ENCODE data around the gene RAP1GDS1. TPM values are rescaled to one million over a fixed set of nuclear protein-coding genes. Genes with fewer than 3 reads are reported as not detected.
"Not testable (repeated sequence)": the region's sequence is repeated elsewhere in the genome, so short reads cannot be mapped to it uniquely, and the experiment has no call there.

Gene RAP1GDS1
- total RNA-seq, 1 experiment from 2014 or later, result 16.3 TPM

- DNase-seq (ENCODE audit: low read depth); in situ Hi-C loops (cut with HindIII; ENCODE audit: low pct_unique_long_range_greater_than_20kb, low sequenced_read_pairs): not testable (repeated sequence)
Measured at GRCh38 chr4:98329879-98330640, 68.9 kb downstream of the RAP1GDS1 start.

GRCh38 chr4:98332017-98332416 lies 70.8 kb downstream of the RAP1GDS1 start:
- in situ Hi-C loops (cut with HindIII; ENCODE audit: low pct_unique_long_range_greater_than_20kb, low sequenced_read_pairs), result no loop called here

DNA sequence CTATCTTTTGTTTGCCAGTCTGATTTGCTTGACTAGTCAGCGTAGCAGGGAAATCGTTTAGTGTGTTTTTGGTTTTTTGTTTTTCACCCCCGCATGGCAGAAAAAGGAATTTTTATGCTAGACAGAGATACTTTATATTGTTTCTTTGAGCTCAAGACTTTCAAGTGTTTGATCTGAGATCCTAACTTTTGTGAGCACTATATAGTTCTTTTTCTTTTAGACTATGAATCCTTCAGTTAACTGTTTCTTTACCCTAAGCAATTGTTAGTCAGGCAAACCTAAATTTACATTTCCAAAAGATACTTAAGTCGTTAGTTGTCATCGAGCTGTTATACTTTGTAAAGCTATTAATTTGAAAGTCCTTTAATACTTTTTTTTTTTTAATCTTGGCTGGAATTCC lies 73.3 kb downstream of the RAP1GDS1 start:
- in situ Hi-C loops (cut with HindIII; ENCODE audit: low pct_unique_long_range_greater_than_20kb, low sequenced_read_pairs), result no loop called here
- DNase-seq (ENCODE audit: low read depth), result no peak

More at GRCh38 chr4:98332017-98332416, 70.8 kb downstream of the RAP1GDS1 start:
- no peak for DNase-seq (ENCODE audit: low read depth)

DNA sequence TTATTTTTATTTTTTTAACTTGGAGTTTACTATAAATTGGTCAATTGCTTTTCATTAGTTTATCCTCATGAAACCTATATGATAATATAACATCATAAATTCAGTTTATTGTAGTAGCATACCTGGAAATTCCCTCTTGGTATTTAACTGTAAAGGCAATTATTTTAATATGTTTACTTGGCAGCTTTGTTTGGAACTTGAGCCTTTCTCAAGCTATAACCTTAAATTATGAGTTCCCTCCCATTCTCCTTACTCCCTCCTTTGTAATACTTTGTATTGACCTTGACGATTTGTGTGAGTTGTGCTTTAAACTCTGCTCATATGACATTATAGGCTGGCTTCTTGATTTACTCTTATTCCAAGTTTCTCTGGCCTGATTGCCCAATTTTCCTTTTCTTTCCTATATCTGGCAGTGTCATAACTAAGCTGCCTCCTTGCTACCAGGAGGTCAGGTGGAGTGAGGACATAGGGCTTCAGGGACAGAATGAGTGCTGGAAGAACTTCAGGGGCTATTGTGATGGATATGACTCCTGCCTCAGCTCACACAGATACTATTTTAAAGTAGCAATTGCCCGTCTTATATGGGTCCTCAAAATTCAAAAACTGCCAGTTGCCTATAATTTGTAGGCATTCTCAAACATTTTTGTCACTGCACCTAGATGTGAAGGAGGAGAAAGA lies 77.7 kb downstream of the RAP1GDS1 start:
- no peak for DNase-seq (ENCODE audit: low read depth)
- in situ Hi-C loops (cut with HindIII; ENCODE audit: low pct_unique_long_range_greater_than_20kb, low sequenced_read_pairs), result no loop called here

GRCh38 chr4:98341309-98341708 lies 80.1 kb downstream of the RAP1GDS1 start:
- in situ Hi-C loops (cut with HindIII; ENCODE audit: low pct_unique_long_range_greater_than_20kb, low sequenced_read_pairs), result no loop called here

DNA sequence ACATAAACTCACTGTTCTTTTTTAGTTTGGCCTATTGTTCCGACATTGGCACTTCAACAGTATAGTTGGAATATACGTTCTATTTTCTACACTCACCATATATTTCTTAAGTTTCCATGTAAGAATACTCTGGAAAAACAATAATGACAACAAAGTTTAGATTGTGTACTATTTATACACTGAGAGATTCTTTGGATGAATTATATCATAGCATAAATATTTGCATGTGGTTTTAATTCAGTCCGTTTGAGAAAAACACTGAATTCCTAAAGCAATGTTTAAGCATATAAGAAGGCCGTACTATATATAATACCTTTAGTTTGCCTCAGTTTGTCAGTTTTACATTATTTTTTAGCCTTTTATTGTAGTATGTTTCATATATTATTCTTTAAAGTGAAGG lies 82.4 kb downstream of the RAP1GDS1 start:
- in situ Hi-C loops (cut with HindIII; ENCODE audit: low pct_unique_long_range_greater_than_20kb, low sequenced_read_pairs), result no loop called here
- DNase-seq (ENCODE audit: low read depth), result no peak

More at GRCh38 chr4:98341309-98341708, 80.1 kb downstream of the RAP1GDS1 start:
- DNase-seq (ENCODE audit: low read depth), result peak; percentile 61

- in situ Hi-C loops (cut with HindIII; ENCODE audit: low pct_unique_long_range_greater_than_20kb, low sequenced_read_pairs), result no loop called here
- DNase-seq (ENCODE audit: low read depth), result no peak
Measured at GRCh38 chr4:98345838-98346237, 84.7 kb downstream of the RAP1GDS1 start.

- no peak for DNase-seq (ENCODE audit: low read depth)
- in situ Hi-C loops (cut with HindIII; ENCODE audit: low pct_unique_long_range_greater_than_20kb, low sequenced_read_pairs), result no loop called here
Measured at GRCh38 chr4:98352396-98352795, 91.2 kb downstream of the RAP1GDS1 start.

- no peak for DNase-seq (ENCODE audit: low read depth)
- in situ Hi-C loops (cut with HindIII; ENCODE audit: low pct_unique_long_range_greater_than_20kb, low sequenced_read_pairs), result no loop called here
Measured at GRCh38 chr4:98352940-98353339, 91.8 kb downstream of the RAP1GDS1 start.

DNA sequence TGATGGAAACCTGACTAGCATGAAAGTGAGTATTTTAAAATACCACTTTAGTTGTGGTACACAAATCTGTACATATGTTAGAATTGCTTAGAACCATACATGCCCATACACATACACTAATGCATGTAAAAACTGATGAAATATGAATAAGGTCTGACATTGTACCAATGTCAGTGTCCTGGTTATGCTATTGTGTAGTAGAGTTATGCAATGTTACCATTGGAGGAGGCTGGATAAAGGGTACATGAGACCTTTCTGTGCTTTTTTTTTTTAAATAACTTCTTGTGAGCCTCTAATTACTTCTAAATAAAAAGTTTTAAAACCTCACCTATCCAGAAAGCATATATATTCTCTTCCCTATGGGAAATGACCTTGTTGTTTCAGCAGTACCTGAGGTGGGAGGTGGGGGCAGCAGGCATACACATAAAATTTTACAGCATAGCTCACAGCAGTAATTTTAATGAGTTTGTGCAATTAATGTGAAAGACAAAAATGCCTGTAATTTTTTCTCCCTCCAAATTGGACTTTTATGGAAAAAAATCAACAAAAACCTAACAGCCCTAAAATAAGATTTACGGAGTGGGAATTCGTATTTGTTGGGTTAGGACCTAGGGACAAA lies 97.6 kb downstream of the RAP1GDS1 start:
- in situ Hi-C loops (cut with HindIII; ENCODE audit: low pct_unique_long_range_greater_than_20kb, low sequenced_read_pairs), result no loop called here
- no peak for DNase-seq (ENCODE audit: low read depth)

- no peak for DNase-seq (ENCODE audit: low read depth)
- in situ Hi-C loops (cut with HindIII; ENCODE audit: low pct_unique_long_range_greater_than_20kb, low sequenced_read_pairs), result no loop called here
Measured at GRCh38 chr4:98359646-98360045, 98.5 kb downstream of the RAP1GDS1 start.

DNA sequence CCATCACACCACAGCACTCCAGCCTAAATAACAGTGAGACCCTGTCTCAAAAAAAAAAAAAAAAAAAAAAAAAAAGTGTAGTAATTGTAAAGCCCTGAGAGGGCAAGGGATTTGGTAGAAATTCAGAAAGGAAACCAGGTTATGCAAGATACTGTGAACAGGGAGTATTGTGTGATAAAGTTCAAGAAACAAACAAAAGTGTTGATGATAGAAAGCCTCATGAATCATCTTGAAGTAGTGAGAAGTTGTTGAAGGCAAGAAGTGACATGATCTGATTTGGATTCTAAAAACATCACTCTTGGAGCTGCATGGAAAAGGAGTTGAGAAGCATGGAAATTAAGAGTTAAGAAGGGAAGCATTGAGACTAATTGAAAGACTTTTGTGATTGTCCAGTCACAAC lies 102.2 kb downstream of the RAP1GDS1 start:
- DNase-seq (ENCODE audit: low read depth), result no peak
- in situ Hi-C loops (cut with HindIII; ENCODE audit: low pct_unique_long_range_greater_than_20kb, low sequenced_read_pairs), result no loop called here

DNA sequence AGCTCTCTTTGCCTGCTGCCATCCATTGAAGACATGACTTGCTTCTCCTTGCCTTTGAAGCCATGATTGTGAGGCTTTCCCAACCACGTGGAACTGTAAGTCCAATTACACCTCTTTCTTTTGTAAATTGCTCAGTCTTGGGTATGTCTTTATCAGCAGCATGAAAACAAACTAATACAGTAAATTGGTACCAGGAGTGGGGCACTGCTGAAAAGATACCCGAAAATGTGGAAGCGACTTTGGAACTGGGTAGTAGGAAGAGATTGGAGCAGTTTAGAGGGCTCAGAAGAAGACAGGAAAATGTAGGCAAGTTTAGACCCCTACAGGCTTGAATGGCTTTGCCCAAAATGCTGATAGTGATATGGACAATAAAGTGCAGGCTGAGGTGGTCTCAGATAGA lies 105.1 kb downstream of the RAP1GDS1 start:
- DNase-seq (ENCODE audit: low read depth); in situ Hi-C loops (cut with HindIII; ENCODE audit: low pct_unique_long_range_greater_than_20kb, low sequenced_read_pairs): not testable (repeated sequence)

DNA sequence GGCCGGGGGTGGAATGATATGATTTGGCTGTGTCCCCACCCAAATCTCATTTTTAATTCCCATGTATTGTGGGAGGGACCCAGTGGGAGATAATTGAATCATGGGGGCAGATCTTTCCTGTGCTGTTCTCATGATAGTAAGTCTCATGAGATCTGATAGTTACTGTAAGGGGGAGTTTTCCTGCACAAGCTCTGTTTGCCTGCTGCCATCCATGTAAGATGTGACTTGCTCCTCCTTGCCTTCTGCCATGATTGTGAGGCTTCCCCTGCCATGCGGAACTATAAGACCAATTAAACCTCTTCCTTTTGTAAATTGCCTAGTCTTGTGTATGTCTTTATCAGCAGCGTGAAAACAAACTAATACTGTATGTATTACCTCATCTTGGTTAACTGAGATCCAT lies 106.8 kb downstream of the RAP1GDS1 start:
- not testable (repeated sequence) for DNase-seq (ENCODE audit: low read depth)

DNA sequence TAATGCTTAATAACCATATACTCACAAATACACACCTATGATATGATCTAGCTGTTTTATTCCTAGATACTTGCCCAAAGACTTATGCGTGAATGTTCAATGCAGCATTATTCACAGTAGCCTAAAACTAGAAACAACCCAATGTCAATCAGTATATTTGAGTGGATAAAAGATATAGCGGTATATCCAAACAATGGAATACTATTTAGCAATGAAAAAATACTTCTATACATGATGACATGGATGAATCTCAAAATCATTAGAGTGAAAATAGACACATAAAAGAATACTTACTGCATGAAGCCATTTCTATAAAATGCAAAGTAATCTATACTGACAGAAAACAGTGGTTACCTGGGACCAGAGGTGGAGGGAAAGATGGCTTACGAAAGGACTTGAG lies 108.1 kb downstream of the RAP1GDS1 start:
- in situ Hi-C loops (cut with HindIII; ENCODE audit: low pct_unique_long_range_greater_than_20kb, low sequenced_read_pairs), result no loop called here

More for the DNA sequence above, 106.8 kb downstream of the RAP1GDS1 start:
- in situ Hi-C loops (cut with HindIII; ENCODE audit: low pct_unique_long_range_greater_than_20kb, low sequenced_read_pairs), result not testable (repeated sequence)

DNA sequence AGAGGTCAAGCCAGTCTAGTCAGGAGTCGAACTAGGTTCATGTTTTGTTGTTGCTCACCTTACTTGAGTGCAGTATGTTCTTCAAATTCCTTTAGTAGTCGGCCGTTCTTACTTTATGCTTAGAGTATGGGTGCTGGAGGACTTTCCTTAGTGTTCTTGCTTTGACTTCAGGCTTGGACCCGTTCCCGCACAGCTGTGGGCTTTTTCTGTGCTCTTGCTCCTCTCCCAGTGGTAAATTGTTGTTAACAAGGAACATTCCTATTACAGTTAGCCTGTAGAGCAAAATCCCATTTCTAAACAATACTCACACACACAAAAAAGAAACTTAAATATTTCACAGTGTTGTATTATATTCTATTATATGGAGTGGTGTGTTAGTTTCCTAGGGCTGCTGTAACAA lies 113.5 kb downstream of the RAP1GDS1 start:
- in situ Hi-C loops (cut with HindIII; ENCODE audit: low pct_unique_long_range_greater_than_20kb, low sequenced_read_pairs), result no loop called here
- DNase-seq (ENCODE audit: low read depth), result no peak

More for the DNA sequence above, 108.1 kb downstream of the RAP1GDS1 start:
- DNase-seq (ENCODE audit: low read depth), result no peak

- in situ Hi-C loops (cut with HindIII; ENCODE audit: low pct_unique_long_range_greater_than_20kb, low sequenced_read_pairs), result no loop called here
- DNase-seq (ENCODE audit: low read depth), result no peak
Measured at GRCh38 chr4:98377559-98377958, 116.4 kb downstream of the RAP1GDS1 start.

GRCh38 chr4:98381306-98381705 lies 120.1 kb downstream of the RAP1GDS1 start:
- in situ Hi-C loops (cut with HindIII; ENCODE audit: low pct_unique_long_range_greater_than_20kb, low sequenced_read_pairs), result no loop called here
- DNase-seq (ENCODE audit: low read depth), result no peak

- no peak for DNase-seq (ENCODE audit: low read depth)
- in situ Hi-C loops (cut with HindIII; ENCODE audit: low pct_unique_long_range_greater_than_20kb, low sequenced_read_pairs), result no loop called here
Measured at GRCh38 chr4:98383431-98384106, 122.4 kb downstream of the RAP1GDS1 start.

All from Caki2 (cell line).